Measurements from ENCODE around the gene PIK3AP1. TPM values are rescaled to one million over a fixed set of nuclear protein-coding genes. Genes with fewer than 3 reads are reported as not detected.

PIK3AP1 gene
- polyA plus RNA-seq, 1 of the 3 experiments (the other 2 are of a cell fraction): 0.07 TPM

DNA sequence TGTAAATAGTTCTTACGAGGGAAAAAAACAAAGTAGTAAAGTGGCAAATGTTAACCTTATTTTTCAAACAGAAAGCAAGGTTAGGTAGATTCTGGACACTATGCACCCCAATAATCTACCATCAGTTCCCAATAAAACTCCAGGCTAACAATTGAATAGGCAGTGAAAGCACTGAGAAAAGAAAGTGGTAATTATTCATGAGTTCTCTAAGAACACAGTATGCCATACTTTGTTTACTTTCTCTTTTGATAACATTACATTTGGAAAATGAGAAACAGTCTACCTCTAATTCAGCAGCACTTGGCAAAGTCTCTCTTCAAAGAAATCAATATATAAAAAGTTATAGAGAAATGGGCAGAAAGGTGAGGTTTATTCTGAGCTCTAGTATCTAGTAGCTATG is 151.9 kb downstream of the PIK3AP1 start:
- Histone ChIP-seq H3K79me2 (ENCODE audit: insufficient read depth) (peaks cover 100% of the 10 kb centered on the region), H3K9me3 (no peaks in the 10 kb centered on the region), H3K27me3 (ENCODE audit: insufficient read depth) (no peaks in the 10 kb centered on the region), H4K20me1 (ENCODE audit: insufficient read depth) (peaks cover 100% of the 10 kb centered on the region), H2AFZ (ENCODE audit: low read depth) (no peak overlapping the region), H3K9me2 (no peaks in the 10 kb centered on the region), H3K9ac (no peak overlapping the region), H3F3A (replicated peaks; ENCODE audit: insufficient read depth) (peaks cover 6% of the 10 kb centered on the region), H3K4me1 (ENCODE audit: control insufficient read depth in 1 of 2, insufficient read depth in 2 of 2, low read depth in 1 of 2, low read length in 1 of 2) (peaks cover 3 to 9% of the 10 kb centered on the region in 2 experiments; a peak in 2 of 4 replicates), H3K27ac (ENCODE audit: low read depth in 2 of 2, low read length in 1 of 2) (no peak overlapping the region), H3K4me2 (no peak overlapping the region), H3K4me3 (ENCODE audit: low read depth in 2 of 2, low read length in 1 of 2) (no peak overlapping the region), H3K36me3 (replicated peaks in 1 of 2; ENCODE audit: control insufficient read depth in 1 of 2, insufficient read depth in 2 of 2, low read length in 1 of 2) (peaks cover 23 to 29% of the 10 kb centered on the region in 2 experiments)
- POLR2A ChIA-PET: no interaction called here
- TF ChIP-seq, protein P1, sequence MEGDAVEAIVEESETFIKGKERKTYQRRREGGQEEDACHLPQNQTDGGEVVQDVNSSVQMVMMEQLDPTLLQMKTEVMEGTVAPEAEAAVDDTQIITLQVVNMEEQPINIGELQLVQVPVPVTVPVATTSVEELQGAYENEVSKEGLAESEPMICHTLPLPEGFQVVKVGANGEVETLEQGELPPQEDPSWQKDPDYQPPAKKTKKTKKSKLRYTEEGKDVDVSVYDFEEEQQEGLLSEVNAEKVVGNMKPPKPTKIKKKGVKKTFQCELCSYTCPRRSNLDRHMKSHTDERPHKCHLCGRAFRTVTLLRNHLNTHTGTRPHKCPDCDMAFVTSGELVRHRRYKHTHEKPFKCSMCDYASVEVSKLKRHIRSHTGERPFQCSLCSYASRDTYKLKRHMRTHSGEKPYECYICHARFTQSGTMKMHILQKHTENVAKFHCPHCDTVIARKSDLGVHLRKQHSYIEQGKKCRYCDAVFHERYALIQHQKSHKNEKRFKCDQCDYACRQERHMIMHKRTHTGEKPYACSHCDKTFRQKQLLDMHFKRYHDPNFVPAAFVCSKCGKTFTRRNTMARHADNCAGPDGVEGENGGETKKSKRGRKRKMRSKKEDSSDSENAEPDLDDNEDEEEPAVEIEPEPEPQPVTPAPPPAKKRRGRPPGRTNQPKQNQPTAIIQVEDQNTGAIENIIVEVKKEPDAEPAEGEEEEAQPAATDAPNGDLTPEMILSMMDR (IDR thresholded peaks at IDR 0.05): no peak
- TF ChIP-seq, protein P2, sequence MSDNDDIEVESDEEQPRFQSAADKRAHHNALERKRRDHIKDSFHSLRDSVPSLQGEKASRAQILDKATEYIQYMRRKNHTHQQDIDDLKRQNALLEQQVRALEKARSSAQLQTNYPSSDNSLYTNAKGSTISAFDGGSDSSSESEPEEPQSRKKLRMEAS (IDR thresholded peaks at IDR 0.05; ENCODE audit: low read depth): no peak
- TF ChIP-seq RAD21 (IDR thresholded peaks at IDR 0.05; ENCODE audit: low read length) (no peak), FOXJ3 (CRISPR knock-in tag; IDR thresholded peaks at IDR 0.05) (no peak), EZH2phosphoT487 (IDR thresholded peaks at IDR 0.05; ENCODE audit: borderline replicate concordance, low read depth) (no peak), MEF2A (IDR thresholded peaks at IDR 0.05; ENCODE audit: borderline replicate concordance, low read depth) (no peak), SIN3A (IDR thresholded peaks at IDR 0.05; ENCODE audit: borderline replicate concordance, low read depth, low read length) (no peak), POLR2AphosphoS5 (IDR thresholded peaks at IDR 0.05; ENCODE audit: low read depth, low read length) (no peak), TEAD4 (IDR thresholded peaks at IDR 0.05; ENCODE audit: borderline replicate concordance, insufficient read depth) (no peak)
- TF ChIP-seq, protein P3, sequence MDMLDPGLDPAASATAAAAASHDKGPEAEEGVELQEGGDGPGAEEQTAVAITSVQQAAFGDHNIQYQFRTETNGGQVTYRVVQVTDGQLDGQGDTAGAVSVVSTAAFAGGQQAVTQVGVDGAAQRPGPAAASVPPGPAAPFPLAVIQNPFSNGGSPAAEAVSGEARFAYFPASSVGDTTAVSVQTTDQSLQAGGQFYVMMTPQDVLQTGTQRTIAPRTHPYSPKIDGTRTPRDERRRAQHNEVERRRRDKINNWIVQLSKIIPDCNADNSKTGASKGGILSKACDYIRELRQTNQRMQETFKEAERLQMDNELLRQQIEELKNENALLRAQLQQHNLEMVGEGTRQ (IDR thresholded peaks at IDR 0.05; ENCODE audit: borderline replicate concordance, low read depth, low read length): no peak
- CTCF ChIA-PET: interaction anchor here (1.5 kb wide), 1 partner anchor 12 kb away, joined by 5 read pairs; no protein-coding TSS in a partner anchor
- WGBS (ENCODE audit: low lambda C conversion rate): 100% methylated on average over 1 of the region's 1 CpG
- no peak for DNase-seq

DNA sequence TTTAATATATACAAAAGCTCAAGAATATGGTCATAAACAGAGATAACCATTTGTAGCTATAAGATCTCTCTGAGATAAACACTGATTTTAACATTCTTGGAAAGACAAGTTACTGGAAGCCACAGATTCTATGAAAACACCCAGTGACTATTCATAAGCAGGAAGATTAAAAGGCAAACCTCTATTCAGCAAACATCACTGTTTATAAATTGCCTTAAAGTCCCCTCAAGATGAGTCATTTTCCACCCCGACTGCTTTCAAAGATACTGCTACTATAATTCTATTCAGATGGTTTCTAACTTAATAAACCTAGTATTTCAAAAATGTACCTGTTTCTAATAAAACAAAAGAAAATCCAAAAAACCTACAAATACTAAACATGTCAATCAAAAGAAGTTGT is 154.5 kb downstream of the PIK3AP1 start:
- H2AFZ ChIP-seq (ENCODE audit: low read depth): no peak overlapping the region
- no peak for TF ChIP-seq FOXJ3 (CRISPR knock-in tag; IDR thresholded peaks at IDR 0.05)
- peak; percentile 53; the same call in 1 of the 2 replicates for TF ChIP-seq JUND (IDR thresholded peaks at IDR 0.05)
- TF ChIP-seq TCF12 (IDR thresholded peaks at IDR 0.05): peak; percentile 49
- TF ChIP-seq FOSL2 (IDR thresholded peaks at IDR 0.05; ENCODE audit: borderline replicate concordance, low read depth): peak; percentile 56; the same call in 1 of the 2 replicates
- TF ChIP-seq EP300 (IDR thresholded peaks at IDR 0.05; ENCODE audit: borderline replicate concordance in 1 of 2, low read depth in 1 of 2, low read length in 1 of 2): no peak
- no peaks in the 10 kb centered on the region for H3K9me2 ChIP-seq
- peaks cover 75% of the 10 kb centered on the region for H4K20me1 ChIP-seq (ENCODE audit: insufficient read depth)
- 0% methylated on average over 1 of the region's 1 CpG for WGBS (ENCODE audit: low lambda C conversion rate)
- DNase-seq: peak; percentile 24
- POLR2A ChIA-PET: no interaction called here
- H3K79me2 ChIP-seq (ENCODE audit: insufficient read depth): peaks cover 93% of the 10 kb centered on the region
- H3K4me2 ChIP-seq: no peak overlapping the region
- no peak overlapping the region for H3K9ac ChIP-seq
- no peaks in the 10 kb centered on the region for H3K27me3 ChIP-seq (ENCODE audit: insufficient read depth)
- peaks cover 6% of the 10 kb centered on the region for H3F3A ChIP-seq (replicated peaks; ENCODE audit: insufficient read depth)
- H3K9me3 ChIP-seq: no peaks in the 10 kb centered on the region
- H3K36me3 ChIP-seq (replicated peaks in 1 of 2; ENCODE audit: control insufficient read depth in 1 of 2, insufficient read depth in 2 of 2, low read length in 1 of 2): peaks cover 31 to 47% of the 10 kb centered on the region in 2 experiments
- no peak overlapping the region for H3K4me3 ChIP-seq (ENCODE audit: low read depth in 2 of 2, low read length in 1 of 2)
- CTCF ChIA-PET: interaction anchor here (0.9 to 2.1 kb wide), 5 partner anchors 10 to 344 kb away, joined by 3 to 10 read pairs (median 3); no protein-coding TSS in a partner anchor
- peaks cover 3 to 9% of the 10 kb centered on the region in 2 experiments; a peak in 2 of 4 replicates for H3K4me1 ChIP-seq (ENCODE audit: control insufficient read depth in 1 of 2, insufficient read depth in 2 of 2, low read depth in 1 of 2, low read length in 1 of 2)
- peak overlapping the region in 1 of 2 experiments; percentile 44; a peak in 2 of 4 replicates for H3K27ac ChIP-seq (ENCODE audit: low read depth in 2 of 2, low read length in 1 of 2)
